Ascending aorta (tissue), 2 donors: ENCODE results near the gene GNG11. TPM values are rescaled to one million over a fixed set of nuclear protein-coding genes. Genes with fewer than 3 reads are reported as not detected.

Experiments
- DNase-seq, 2 donors: peaks; one replicate each; pipeline ENCODE4 v3.0.0-alpha.2; 2019; ENCODE audit warnings: low spot score in 2 of 2
- H3K27ac ChIP-seq, 2 donors: fragments of 200-600 bp; sonication (generic); one replicate each; pipeline ENCODE4 v1.5.1; 2016 to 2017; ENCODE audit warnings: mild to moderate bottlenecking in 1 of 2
- H3K27me3 ChIP-seq: fragments of 200-600 bp; sonication (generic); one replicate; pipeline ENCODE4 v1.5.1; 2017
- H3K36me3 ChIP-seq, 2 donors: fragments of 200-600 bp; sonication (generic); one replicate each; pipeline ENCODE4 v1.5.1; 2016
- H3K4me1 ChIP-seq, 2 donors: fragments of 200-600 bp; sonication (generic); one replicate each; pipeline ENCODE4 v1.5.1; 2016 to 2017; ENCODE audit warnings: mild to moderate bottlenecking in 1 of 2
- H3K4me3 ChIP-seq, 2 donors: fragments of 200-600 bp; sonication (generic); one replicate each; pipeline ENCODE4 v1.5.1; 2016 to 2017; ENCODE audit warnings: mild to moderate bottlenecking in 1 of 2
- H3K9me3 ChIP-seq, 2 donors: fragments of 200-600 bp; sonication (generic); one replicate each; pipeline ENCODE4 v1.5.1; 2016
- intact Hi-C: fragments of 100-400 bp; cut with DNase I; formaldehyde crosslinking; loops from one replicate; pipeline ENCODE4 v1.15.1; 2023
- total RNA-seq: library from RNA; depleted of rRNA; stranded (reverse); fragments of >200 nt; gene quantifications from one replicate; pipeline ENCODE4 v1.1.0, GENCODE V29; 2016
- TF ChIP-seq, protein P1 (sequence below), 3 experiments: fragments of 200-600 bp in 2 of 3; fragments of 450-650 bp in 1 of 3; sonication (generic) in 2 of 3; IDR thresholded peaks; one replicate each; pipeline ENCODE4 v1.5.1; 2016 to 2019; ENCODE audit warnings: antibody characterized with exemption in 3 of 3, mild to moderate bottlenecking in 1 of 3, moderate library complexity in 1 of 3

Gene GNG11
- total RNA-seq, 1 donor from 2014 or later, result 28.4 TPM

DNA sequence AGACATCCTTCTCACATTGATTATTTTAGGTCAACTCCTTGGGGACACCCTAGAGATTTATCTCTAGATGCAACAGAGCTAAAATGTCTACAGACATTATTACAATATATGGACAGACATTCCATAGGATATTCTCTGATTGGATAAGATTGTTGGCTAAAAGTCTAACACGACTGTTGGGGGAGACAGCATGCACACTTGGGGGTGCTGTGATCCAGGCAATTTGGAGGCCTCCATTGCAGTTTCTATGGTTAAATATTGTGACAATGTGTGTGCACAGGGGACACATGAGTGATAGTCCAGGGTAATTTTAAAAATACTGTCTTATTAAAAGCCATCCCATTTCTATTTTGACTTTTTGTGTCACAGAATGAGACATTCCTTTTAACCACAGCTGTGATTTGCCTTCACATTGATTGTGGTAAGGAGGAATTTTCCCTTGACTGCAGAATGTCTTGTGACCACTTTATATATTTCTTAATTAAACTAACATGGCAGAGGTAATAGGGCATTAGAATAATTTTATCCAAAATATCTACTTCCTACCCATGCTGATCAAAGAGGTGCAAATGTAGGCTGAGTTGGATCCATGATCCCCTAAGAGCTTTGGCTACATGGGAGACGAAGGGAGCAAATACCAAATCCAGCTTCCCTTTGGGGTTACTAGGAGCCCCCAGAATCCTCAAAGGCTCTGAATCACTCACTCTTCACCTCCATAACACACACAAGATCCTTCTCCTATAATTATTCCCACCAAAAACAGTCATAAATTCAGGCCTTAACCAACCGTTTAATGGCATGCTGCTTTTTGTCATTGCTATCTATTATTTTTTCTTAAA, 38.2 kb upstream of the GNG11 start:
- no peaks in the 10 kb centered on the region for H3K27me3 ChIP-seq
- no peak overlapping the region for H3K27ac ChIP-seq
- H3K36me3 ChIP-seq, result no peaks in the 10 kb centered on the region
- intact Hi-C loops, result loop anchor here (10.0 kb wide), 1 partner anchor 78 kb away; no protein-coding TSS in a partner anchor
- no peak for DNase-seq
- no peak overlapping the region for H3K4me3 ChIP-seq
- H3K4me1 ChIP-seq, result no peaks in the 10 kb centered on the region
- no peaks in the 10 kb centered on the region for H3K9me3 ChIP-seq
- TF ChIP-seq, protein P1, sequence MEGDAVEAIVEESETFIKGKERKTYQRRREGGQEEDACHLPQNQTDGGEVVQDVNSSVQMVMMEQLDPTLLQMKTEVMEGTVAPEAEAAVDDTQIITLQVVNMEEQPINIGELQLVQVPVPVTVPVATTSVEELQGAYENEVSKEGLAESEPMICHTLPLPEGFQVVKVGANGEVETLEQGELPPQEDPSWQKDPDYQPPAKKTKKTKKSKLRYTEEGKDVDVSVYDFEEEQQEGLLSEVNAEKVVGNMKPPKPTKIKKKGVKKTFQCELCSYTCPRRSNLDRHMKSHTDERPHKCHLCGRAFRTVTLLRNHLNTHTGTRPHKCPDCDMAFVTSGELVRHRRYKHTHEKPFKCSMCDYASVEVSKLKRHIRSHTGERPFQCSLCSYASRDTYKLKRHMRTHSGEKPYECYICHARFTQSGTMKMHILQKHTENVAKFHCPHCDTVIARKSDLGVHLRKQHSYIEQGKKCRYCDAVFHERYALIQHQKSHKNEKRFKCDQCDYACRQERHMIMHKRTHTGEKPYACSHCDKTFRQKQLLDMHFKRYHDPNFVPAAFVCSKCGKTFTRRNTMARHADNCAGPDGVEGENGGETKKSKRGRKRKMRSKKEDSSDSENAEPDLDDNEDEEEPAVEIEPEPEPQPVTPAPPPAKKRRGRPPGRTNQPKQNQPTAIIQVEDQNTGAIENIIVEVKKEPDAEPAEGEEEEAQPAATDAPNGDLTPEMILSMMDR (IDR thresholded peaks at IDR 0.05), result no peak

DNA sequence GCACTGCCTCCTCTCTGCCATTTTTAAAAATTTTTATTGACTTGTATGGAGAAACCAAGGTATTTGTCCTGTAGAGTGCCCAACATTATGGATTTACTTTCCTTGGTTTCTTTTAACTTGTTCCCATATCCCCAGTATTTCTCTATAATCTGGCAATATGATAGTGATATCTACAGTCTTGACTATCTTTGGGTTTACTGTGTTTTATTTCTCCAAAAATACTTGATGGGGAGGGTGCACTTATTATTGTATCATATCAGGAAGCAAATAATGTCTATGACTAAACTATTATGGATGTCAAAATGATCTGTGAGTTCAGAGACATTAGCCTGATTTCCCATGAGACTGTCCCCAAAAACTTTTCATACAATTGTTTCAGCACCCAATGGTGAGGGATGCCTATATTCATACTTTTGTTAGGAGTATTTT, 37.6 kb upstream of the GNG11 start:
- no peaks in the 10 kb centered on the region for H3K9me3 ChIP-seq
- no peaks in the 10 kb centered on the region for H3K36me3 ChIP-seq
- TF ChIP-seq, protein P1 (IDR thresholded peaks at IDR 0.05), result no peak
- H3K4me3 ChIP-seq, result no peak overlapping the region
- DNase-seq, result no peak
- no peaks in the 10 kb centered on the region for H3K4me1 ChIP-seq
- H3K27ac ChIP-seq, result no peak overlapping the region
- intact Hi-C loops, result loop anchor here (10.0 kb wide), 1 partner anchor 79 kb away; no protein-coding TSS in a partner anchor
- H3K27me3 ChIP-seq, result no peaks in the 10 kb centered on the region

DNA sequence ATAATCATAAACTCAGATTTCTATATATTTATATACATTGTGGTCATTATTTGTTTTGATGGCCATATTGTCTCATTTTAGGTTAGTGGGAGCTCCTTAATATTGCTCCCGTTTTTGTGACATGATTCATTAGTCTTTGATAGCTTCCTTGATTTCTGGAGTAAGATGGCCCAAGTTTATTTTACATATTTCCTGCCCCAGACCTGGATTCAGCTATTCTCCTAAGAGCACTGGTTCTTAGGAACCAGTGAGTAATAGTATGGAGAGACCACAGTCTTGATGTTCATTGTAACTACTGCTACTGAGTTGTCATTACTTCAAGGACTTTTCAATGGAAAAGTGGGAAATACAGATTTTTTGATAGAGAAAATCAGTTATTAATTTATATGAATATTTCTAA, 37.0 kb upstream of the GNG11 start:
- Histone ChIP-seq H3K4me3 (no peak overlapping the region), H3K9me3 (no peaks in the 10 kb centered on the region), H3K4me1 (no peaks in the 10 kb centered on the region), H3K27ac (no peak overlapping the region), H3K36me3 (no peaks in the 10 kb centered on the region), H3K27me3 (no peaks in the 10 kb centered on the region)
- intact Hi-C loops, result loop anchor here (10.0 kb wide), 1 partner anchor 80 kb away; no protein-coding TSS in a partner anchor
- TF ChIP-seq, protein P1 (IDR thresholded peaks at IDR 0.05), result no peak
- DNase-seq, result no peak

DNA sequence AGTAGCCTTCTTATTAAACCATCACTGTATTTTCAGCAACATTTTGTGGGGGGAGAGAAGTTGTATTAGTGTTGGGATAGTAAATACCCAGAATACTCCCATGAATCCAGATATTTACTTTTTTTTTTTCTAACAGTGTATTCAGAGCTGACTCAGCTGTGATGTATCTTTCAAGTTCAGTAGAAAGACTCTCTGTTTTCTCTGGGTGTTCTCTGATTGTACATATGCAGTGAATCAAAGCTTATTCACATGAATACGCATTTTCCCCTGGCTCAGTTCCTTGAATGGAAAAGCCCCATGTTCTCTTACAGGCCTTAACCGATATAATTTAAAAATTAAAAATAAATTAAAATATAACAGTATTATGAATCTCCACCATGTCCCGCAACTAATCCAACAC, 32.3 kb upstream of the GNG11 start:
- Histone ChIP-seq H3K27ac (no peak overlapping the region), H3K9me3 (no peaks in the 10 kb centered on the region), H3K4me3 (peak overlapping the region in 1 of 2 donors; percentile 82), H3K36me3 (no peaks in the 10 kb centered on the region), H3K4me1 (peaks cover 0 to 2% of the 10 kb centered on the region in 2 donors), H3K27me3 (no peaks in the 10 kb centered on the region)
- TF ChIP-seq, protein P1 (IDR thresholded peaks at IDR 0.05), result no peak
- intact Hi-C loops, result loop anchor here (10.0 kb wide), 1 partner anchor 84 kb away; no protein-coding TSS in a partner anchor
- no peak for DNase-seq

DNA sequence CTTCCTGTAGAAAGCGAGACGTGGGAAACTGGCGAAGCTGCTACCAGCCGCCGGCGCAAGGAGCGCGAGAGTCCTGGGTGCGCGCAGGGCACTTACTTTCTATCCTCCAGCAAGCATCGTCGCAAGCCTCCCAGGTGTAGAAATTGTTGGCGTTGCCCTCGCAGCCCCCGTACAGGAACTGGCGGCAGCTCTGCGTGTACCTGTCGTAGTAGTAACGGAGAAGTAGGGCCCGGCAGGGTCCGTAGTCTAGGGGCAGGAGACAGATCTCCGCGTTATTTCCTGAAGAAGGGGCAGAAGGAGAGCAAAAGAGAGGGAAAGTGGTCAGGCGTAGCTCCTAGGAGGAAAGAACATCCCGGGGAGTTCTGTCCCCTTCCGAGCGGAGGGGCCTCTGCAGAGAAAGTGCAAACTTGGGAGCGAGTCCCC, 31.5 kb upstream of the GNG11 start:
- intact Hi-C loops, result no loop called here
- Histone ChIP-seq H3K9me3 (no peaks in the 10 kb centered on the region), H3K4me3 (peak overlapping the region; percentile 63 to 82), H3K36me3 (no peaks in the 10 kb centered on the region), H3K4me1 (peaks cover 0 to 2% of the 10 kb centered on the region in 2 donors), H3K27me3 (no peaks in the 10 kb centered on the region), H3K27ac (no peak overlapping the region)
- DNase-seq, result no peak
- TF ChIP-seq, protein P1 (IDR thresholded peaks at IDR 0.05), result no peak
